ENCODE results near the gene FAM222A.

The FAM222A gene

GRCh38 chr12:109779382-109779781, 65.8 kb downstream of the FAM222A start:
- DNase-seq = no peak

- DNase-seq = no peak
Observed at GRCh38 chr12:109781668-109782325, 68.2 kb downstream of the FAM222A start.

GRCh38 chr12:109782326-109782703, 68.7 kb downstream of the FAM222A start:
- no peak for DNase-seq

GRCh38 chr12:109783135-109783964, 69.7 kb downstream of the FAM222A start:
- DNase-seq = no peak

- no peak for DNase-seq
Observed at GRCh38 chr12:109783965-109784244, 70.3 kb downstream of the FAM222A start.

- DNase-seq = no peak
Observed at GRCh38 chr12:109785854-109786253, 72.2 kb downstream of the FAM222A start.

- DNase-seq = no peak
Observed at GRCh38 chr12:109786799-109787198, 73.2 kb downstream of the FAM222A start.

GRCh38 chr12:109789526-109790048, 76.0 kb downstream of the FAM222A start:
- DNase-seq = no peak

GRCh38 chr12:109792992-109793391, 79.4 kb downstream of the FAM222A start:
- no peak for DNase-seq

GRCh38 chr12:109793411-109793810, 79.8 kb downstream of the FAM222A start:
- DNase-seq = no peak

GRCh38 chr12:109793826-109794501, 80.3 kb downstream of the FAM222A start:
- no peak for DNase-seq

- DNase-seq = no peak
Observed at GRCh38 chr12:109795023-109795422, 81.4 kb downstream of the FAM222A start.

GRCh38 chr12:109796057-109796456, 82.4 kb downstream of the FAM222A start:
- DNase-seq = no peak

- peak in 1 of 2 experiments; percentile 31 for DNase-seq
Observed at GRCh38 chr12:109797905-109798669, 84.5 kb downstream of the FAM222A start.

GRCh38 chr12:109798691-109799090, 85.1 kb downstream of the FAM222A start:
- DNase-seq = no peak

- no peak for DNase-seq
Observed at GRCh38 chr12:109800536-109800935, 86.9 kb downstream of the FAM222A start.

- no peak for DNase-seq
Observed at GRCh38 chr12:109802828-109803227, 89.2 kb downstream of the FAM222A start.

- no peak for DNase-seq
Observed at GRCh38 chr12:109803678-109804077, 90.1 kb downstream of the FAM222A start.

GRCh38 chr12:109804820-109805761, 91.5 kb downstream of the FAM222A start:
- peak; percentile 74 to 80 for DNase-seq

- DNase-seq = no peak
Observed at GRCh38 chr12:109807954-109808643, 94.5 kb downstream of the FAM222A start.
